OCI-LY3 (cell line): ENCODE results near the gene PLB1.

ENCODE experiments used
- H2AFZ ChIP-seq: fragments of 200-600, 300-600 bp; shearing (Covaris generic); 2 replicates; pipeline ENCODE4 v1.6.0; 2014; ENCODE audit warnings: antibody characterized with exemption, low read depth, low read length
- H3K27ac ChIP-seq: fragments of 200-600, 300-600 bp; sonication (generic); 2 replicates; pipeline ENCODE4 v1.5.1; 2014; ENCODE audit warnings: mild to moderate bottlenecking, low read length, moderate library complexity, mixed read lengths
- H3K27me3 ChIP-seq: fragments of 200-600, 300-600 bp; sonication (generic); 2 replicates; pipeline ENCODE4 v1.6.1; 2014; ENCODE audit warnings: low read depth, low read length, mixed read lengths
- H3K36me3 ChIP-seq: fragments of 200-600, 300-600 bp; sonication (generic); replicated peaks from 2 replicates; pipeline ENCODE3; 2014; ENCODE audit warnings: low read depth, low read length, mixed read lengths
- H3K4me1 ChIP-seq: fragments of 300-600, 200-600 bp; sonication (generic); 2 replicates; pipeline ENCODE4 v1.6.1; 2014; ENCODE audit warnings: low read length, mixed read lengths
- H3K4me2 ChIP-seq: fragments of 200-600, 300-600 bp; sonication (generic); 2 replicates; pipeline ENCODE4 v1.6.1; 2014; ENCODE audit warnings: low read length, mixed read lengths
- H3K4me3 ChIP-seq: fragments of 300-600, 200-600 bp; sonication (generic); 2 replicates; pipeline ENCODE4 v1.5.1; 2014; ENCODE audit warnings: antibody characterized with exemption, mild to moderate bottlenecking, low read length, moderate library complexity
- H3K79me2 ChIP-seq: fragments of 300-600, 200-600 bp; shearing (Covaris generic); 2 replicates; pipeline ENCODE4 v1.6.1; 2014; ENCODE audit warnings: mild to moderate bottlenecking, low read length, mixed read lengths
- H3K9ac ChIP-seq: fragments of 300-600, 200-600 bp; shearing (Covaris generic); 2 replicates; pipeline ENCODE4 v1.6.0; 2014; ENCODE audit warnings: mild to moderate bottlenecking, low read length, moderate library complexity
- H3K9me3 ChIP-seq: fragments of 200-600, 300-600 bp; shearing (Covaris generic); 2 replicates; pipeline ENCODE4 v1.6.1; 2014; ENCODE audit warnings: low read length, mixed read lengths; ENCODE audit not compliant: insufficient read depth
- H4K20me1 ChIP-seq: fragments of 200-600, 300-600 bp; sonication (generic); 2 replicates; pipeline ENCODE4 v1.6.1; 2016; ENCODE audit warnings: low read length, mixed read lengths; ENCODE audit not compliant: insufficient read depth
- EZH2phosphoT487 ChIP-seq: fragments of 200-600 bp; shearing (Covaris generic); IDR thresholded peaks from 2 replicates; pipeline ENCODE4 v1.6.1; 2018; ENCODE audit warnings: antibody characterized with exemption, mixed run types, low read depth
- TF ChIP-seq, protein P1 (sequence below): fragments of 200-600, 300-600 bp; sonication (generic); IDR thresholded peaks from 2 replicates; pipeline ENCODE4 v1.5.1; 2014; ENCODE audit warnings: antibody characterized with exemption, low read length, low read depth

The PLB1 gene

GRCh38 chr2:28481905-28482304 lies 14.0 kb upstream of the PLB1 start:
- no peak overlapping the region for H3K27ac ChIP-seq
- TF ChIP-seq, protein P1, sequence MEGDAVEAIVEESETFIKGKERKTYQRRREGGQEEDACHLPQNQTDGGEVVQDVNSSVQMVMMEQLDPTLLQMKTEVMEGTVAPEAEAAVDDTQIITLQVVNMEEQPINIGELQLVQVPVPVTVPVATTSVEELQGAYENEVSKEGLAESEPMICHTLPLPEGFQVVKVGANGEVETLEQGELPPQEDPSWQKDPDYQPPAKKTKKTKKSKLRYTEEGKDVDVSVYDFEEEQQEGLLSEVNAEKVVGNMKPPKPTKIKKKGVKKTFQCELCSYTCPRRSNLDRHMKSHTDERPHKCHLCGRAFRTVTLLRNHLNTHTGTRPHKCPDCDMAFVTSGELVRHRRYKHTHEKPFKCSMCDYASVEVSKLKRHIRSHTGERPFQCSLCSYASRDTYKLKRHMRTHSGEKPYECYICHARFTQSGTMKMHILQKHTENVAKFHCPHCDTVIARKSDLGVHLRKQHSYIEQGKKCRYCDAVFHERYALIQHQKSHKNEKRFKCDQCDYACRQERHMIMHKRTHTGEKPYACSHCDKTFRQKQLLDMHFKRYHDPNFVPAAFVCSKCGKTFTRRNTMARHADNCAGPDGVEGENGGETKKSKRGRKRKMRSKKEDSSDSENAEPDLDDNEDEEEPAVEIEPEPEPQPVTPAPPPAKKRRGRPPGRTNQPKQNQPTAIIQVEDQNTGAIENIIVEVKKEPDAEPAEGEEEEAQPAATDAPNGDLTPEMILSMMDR: no peak
- no peak for TF ChIP-seq EZH2phosphoT487

GRCh38 chr2:28484835-28485234 lies 11.0 kb upstream of the PLB1 start:
- peak overlapping the region; percentile 27; the same call in 1 of the 2 replicates for H2AFZ ChIP-seq
- H3K79me2 ChIP-seq: no peaks in the 10 kb centered on the region
- no peaks in the 10 kb centered on the region for H3K9me3 ChIP-seq
- peak overlapping the region; percentile 39 for H3K4me2 ChIP-seq
- TF ChIP-seq, protein P1: no peak
- TF ChIP-seq EZH2phosphoT487: no peak
- H3K36me3 ChIP-seq: no peaks in the 10 kb centered on the region
- no peaks in the 10 kb centered on the region for H4K20me1 ChIP-seq
- H3K4me1 ChIP-seq: peaks cover 14% of the 10 kb centered on the region
- H3K9ac ChIP-seq: no peak overlapping the region
- H3K27ac ChIP-seq: no peak overlapping the region
- H3K27me3 ChIP-seq: no peaks in the 10 kb centered on the region
- H3K4me3 ChIP-seq: no peak overlapping the region

More at GRCh38 chr2:28481905-28482304, 14.0 kb upstream of the PLB1 start:
- Histone ChIP-seq H3K4me3 (no peak overlapping the region), H3K4me1 (peaks cover 14% of the 10 kb centered on the region), H3K4me2 (no peak overlapping the region), H3K9ac (no peak overlapping the region), H3K79me2 (no peaks in the 10 kb centered on the region), H3K27me3 (no peaks in the 10 kb centered on the region), H3K9me3 (no peaks in the 10 kb centered on the region), H4K20me1 (no peaks in the 10 kb centered on the region), H2AFZ (no peak overlapping the region), H3K36me3 (no peaks in the 10 kb centered on the region)

- peaks cover 14% of the 10 kb centered on the region for H3K4me1 ChIP-seq
Observed at GRCh38 chr2:28486526-28486925, 9.3 kb upstream of the PLB1 start.

GRCh38 chr2:28487258-28487657 lies 8.6 kb upstream of the PLB1 start:
- TF ChIP-seq, protein P1: no peak
- no peak for TF ChIP-seq EZH2phosphoT487
- Histone ChIP-seq H3K36me3 (no peaks in the 10 kb centered on the region), H3K4me3 (no peak overlapping the region), H2AFZ (no peak overlapping the region), H3K27ac (no peak overlapping the region), H3K4me2 (no peak overlapping the region), H3K27me3 (no peaks in the 10 kb centered on the region), H3K9me3 (no peaks in the 10 kb centered on the region), H3K9ac (no peak overlapping the region), H3K4me1 (peaks cover 14% of the 10 kb centered on the region), H4K20me1 (no peaks in the 10 kb centered on the region), H3K79me2 (no peaks in the 10 kb centered on the region)

More at GRCh38 chr2:28486526-28486925, 9.3 kb upstream of the PLB1 start:
- no peaks in the 10 kb centered on the region for H4K20me1 ChIP-seq
- H3K9ac ChIP-seq: no peak overlapping the region
- H3K4me3 ChIP-seq: no peak overlapping the region
- H3K79me2 ChIP-seq: no peaks in the 10 kb centered on the region
- H3K9me3 ChIP-seq: no peaks in the 10 kb centered on the region
- H3K27me3 ChIP-seq: no peaks in the 10 kb centered on the region
- H3K4me2 ChIP-seq: no peak overlapping the region
- TF ChIP-seq, protein P1: no peak
- no peak for TF ChIP-seq EZH2phosphoT487
- no peak overlapping the region for H2AFZ ChIP-seq
- no peak overlapping the region for H3K27ac ChIP-seq
- H3K36me3 ChIP-seq: no peaks in the 10 kb centered on the region
